ENCODE measurements around the gene GSK3B. TPM values are rescaled to one million over a fixed set of nuclear protein-coding genes. Genes with fewer than 3 reads are reported as not detected.

GSK3B gene
- total and polyA plus RNA-seq, 2 experiments from 2014 or later, result 29.0 to 45.3 TPM

GRCh38 chr3:119792270-119792669, 302.0 kb downstream of the GSK3B start:
- TF ChIP-seq, protein P1, sequence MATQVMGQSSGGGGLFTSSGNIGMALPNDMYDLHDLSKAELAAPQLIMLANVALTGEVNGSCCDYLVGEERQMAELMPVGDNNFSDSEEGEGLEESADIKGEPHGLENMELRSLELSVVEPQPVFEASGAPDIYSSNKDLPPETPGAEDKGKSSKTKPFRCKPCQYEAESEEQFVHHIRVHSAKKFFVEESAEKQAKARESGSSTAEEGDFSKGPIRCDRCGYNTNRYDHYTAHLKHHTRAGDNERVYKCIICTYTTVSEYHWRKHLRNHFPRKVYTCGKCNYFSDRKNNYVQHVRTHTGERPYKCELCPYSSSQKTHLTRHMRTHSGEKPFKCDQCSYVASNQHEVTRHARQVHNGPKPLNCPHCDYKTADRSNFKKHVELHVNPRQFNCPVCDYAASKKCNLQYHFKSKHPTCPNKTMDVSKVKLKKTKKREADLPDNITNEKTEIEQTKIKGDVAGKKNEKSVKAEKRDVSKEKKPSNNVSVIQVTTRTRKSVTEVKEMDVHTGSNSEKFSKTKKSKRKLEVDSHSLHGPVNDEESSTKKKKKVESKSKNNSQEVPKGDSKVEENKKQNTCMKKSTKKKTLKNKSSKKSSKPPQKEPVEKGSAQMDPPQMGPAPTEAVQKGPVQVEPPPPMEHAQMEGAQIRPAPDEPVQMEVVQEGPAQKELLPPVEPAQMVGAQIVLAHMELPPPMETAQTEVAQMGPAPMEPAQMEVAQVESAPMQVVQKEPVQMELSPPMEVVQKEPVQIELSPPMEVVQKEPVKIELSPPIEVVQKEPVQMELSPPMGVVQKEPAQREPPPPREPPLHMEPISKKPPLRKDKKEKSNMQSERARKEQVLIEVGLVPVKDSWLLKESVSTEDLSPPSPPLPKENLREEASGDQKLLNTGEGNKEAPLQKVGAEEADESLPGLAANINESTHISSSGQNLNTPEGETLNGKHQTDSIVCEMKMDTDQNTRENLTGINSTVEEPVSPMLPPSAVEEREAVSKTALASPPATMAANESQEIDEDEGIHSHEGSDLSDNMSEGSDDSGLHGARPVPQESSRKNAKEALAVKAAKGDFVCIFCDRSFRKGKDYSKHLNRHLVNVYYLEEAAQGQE (IDR thresholded peaks at IDR 0.05; ENCODE audit: unreplicated experiment), result no peak
- TF ChIP-seq, protein P2, sequence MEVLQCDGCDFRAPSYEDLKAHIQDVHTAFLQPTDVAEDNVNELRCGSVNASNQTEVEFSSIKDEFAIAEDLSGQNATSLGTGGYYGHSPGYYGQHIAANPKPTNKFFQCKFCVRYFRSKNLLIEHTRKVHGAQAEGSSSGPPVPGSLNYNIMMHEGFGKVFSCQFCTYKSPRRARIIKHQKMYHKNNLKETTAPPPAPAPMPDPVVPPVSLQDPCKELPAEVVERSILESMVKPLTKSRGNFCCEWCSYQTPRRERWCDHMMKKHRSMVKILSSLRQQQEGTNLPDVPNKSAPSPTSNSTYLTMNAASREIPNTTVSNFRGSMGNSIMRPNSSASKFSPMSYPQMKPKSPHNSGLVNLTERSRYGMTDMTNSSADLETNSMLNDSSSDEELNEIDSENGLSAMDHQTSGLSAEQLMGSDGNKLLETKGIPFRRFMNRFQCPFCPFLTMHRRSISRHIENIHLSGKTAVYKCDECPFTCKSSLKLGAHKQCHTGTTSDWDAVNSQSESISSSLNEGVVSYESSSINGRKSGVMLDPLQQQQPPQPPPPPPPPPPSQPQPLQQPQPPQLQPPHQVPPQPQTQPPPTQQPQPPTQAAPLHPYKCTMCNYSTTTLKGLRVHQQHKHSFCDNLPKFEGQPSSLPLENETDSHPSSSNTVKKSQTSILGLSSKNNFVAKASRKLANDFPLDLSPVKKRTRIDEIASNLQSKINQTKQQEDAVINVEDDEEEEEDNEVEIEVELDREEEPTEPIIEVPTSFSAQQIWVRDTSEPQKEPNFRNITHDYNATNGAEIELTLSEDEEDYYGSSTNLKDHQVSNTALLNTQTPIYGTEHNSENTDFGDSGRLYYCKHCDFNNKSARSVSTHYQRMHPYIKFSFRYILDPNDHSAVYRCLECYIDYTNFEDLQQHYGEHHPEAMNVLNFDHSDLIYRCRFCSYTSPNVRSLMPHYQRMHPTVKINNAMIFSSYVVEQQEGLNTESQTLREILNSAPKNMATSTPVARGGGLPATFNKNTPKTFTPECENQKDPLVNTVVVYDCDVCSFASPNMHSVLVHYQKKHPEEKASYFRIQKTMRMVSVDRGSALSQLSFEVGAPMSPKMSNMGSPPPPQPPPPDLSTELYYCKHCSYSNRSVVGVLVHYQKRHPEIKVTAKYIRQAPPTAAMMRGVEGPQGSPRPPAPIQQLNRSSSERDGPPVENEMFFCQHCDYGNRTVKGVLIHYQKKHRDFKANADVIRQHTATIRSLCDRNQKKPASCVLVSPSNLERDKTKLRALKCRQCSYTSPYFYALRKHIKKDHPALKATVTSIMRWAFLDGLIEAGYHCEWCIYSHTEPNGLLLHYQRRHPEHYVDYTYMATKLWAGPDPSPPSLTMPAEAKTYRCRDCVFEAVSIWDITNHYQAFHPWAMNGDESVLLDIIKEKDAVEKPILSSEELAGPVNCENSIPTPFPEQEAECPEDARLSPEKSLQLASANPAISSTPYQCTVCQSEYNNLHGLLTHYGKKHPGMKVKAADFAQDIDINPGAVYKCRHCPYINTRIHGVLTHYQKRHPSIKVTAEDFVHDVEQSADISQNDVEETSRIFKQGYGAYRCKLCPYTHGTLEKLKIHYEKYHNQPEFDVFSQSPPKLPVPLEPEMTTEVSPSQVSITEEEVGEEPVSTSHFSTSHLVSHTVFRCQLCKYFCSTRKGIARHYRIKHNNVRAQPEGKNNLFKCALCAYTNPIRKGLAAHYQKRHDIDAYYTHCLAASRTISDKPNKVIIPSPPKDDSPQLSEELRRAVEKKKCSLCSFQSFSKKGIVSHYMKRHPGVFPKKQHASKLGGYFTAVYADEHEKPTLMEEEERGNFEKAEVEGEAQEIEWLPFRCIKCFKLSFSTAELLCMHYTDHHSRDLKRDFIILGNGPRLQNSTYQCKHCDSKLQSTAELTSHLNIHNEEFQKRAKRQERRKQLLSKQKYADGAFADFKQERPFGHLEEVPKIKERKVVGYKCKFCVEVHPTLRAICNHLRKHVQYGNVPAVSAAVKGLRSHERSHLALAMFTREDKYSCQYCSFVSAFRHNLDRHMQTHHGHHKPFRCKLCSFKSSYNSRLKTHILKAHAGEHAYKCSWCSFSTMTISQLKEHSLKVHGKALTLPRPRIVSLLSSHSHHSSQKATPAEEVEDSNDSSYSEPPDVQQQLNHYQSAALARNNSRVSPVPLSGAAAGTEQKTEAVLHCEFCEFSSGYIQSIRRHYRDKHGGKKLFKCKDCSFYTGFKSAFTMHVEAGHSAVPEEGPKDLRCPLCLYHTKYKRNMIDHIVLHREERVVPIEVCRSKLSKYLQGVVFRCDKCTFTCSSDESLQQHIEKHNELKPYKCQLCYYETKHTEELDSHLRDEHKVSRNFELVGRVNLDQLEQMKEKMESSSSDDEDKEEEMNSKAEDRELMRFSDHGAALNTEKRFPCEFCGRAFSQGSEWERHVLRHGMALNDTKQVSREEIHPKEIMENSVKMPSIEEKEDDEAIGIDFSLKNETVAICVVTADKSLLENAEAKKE (CRISPR knock-in tag; IDR thresholded peaks at IDR 0.05), result no peak
- TF ChIP-seq POLR2AphosphoS5 (IDR thresholded peaks at IDR 0.05; ENCODE audit: low read depth) (no peak), STAT1 (IDR thresholded peaks at IDR 0.05; ENCODE audit: unreplicated experiment) (no peak), JUNB (IDR thresholded peaks at IDR 0.05; ENCODE audit: unreplicated experiment) (no peak), NANOG (IDR thresholded peaks at IDR 0.05; ENCODE audit: borderline replicate concordance) (no peak), CTCF (conservative IDR thresholded peaks at IDR 0.05; ENCODE audit: low read depth in 2 of 2) (no peak), ZNF331 (CRISPR knock-in tag; IDR thresholded peaks at IDR 0.05; ENCODE audit: low read depth) (no peak), ZNF114 (CRISPR knock-in tag; IDR thresholded peaks at IDR 0.05) (no peak), CREB1 (CRISPR knock-in tag; IDR thresholded peaks at IDR 0.05; ENCODE audit: low read depth) (no peak), EZH2 (IDR thresholded peaks at IDR 0.05; ENCODE audit: low read depth, unreplicated experiment) (no peak), EZH2phosphoT487 (IDR thresholded peaks at IDR 0.05; ENCODE audit: unreplicated experiment) (no peak)
- TF ChIP-seq, protein P3, sequence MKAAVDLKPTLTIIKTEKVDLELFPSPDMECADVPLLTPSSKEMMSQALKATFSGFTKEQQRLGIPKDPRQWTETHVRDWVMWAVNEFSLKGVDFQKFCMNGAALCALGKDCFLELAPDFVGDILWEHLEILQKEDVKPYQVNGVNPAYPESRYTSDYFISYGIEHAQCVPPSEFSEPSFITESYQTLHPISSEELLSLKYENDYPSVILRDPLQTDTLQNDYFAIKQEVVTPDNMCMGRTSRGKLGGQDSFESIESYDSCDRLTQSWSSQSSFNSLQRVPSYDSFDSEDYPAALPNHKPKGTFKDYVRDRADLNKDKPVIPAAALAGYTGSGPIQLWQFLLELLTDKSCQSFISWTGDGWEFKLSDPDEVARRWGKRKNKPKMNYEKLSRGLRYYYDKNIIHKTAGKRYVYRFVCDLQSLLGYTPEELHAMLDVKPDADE (IDR thresholded peaks at IDR 0.05), result no peak
- Histone ChIP-seq H2AFZ (no peak overlapping the region), H3K36me3 (ENCODE audit: insufficient read depth) (no peaks in the 10 kb centered on the region), H3F3A (replicated peaks; ENCODE audit: low read depth) (no peaks in the 10 kb centered on the region), H3K9me2 (ENCODE audit: insufficient read depth) (0 out of 2 replicates have a peak, but pooled peaks cover 7% of the 10 kb centered on the region), H3K27ac (ENCODE audit: low read depth) (no peak overlapping the region), H4K20me1 (replicated peaks; ENCODE audit: insufficient read depth) (no peaks in the 10 kb centered on the region), H3K27me3 (ENCODE audit: insufficient read depth) (no peaks in the 10 kb centered on the region), H3K4me3 (no peak overlapping the region), H3K79me2 (replicated peaks; ENCODE audit: insufficient read depth) (no peaks in the 10 kb centered on the region), H3K4me2 (no peak overlapping the region), H3K4me1 (ENCODE audit: insufficient read depth) (peaks cover 9% of the 10 kb centered on the region; the same call in 1 of the 2 replicates)
- Mint-ChIP-seq H3K4me1 (peaks cover 11% of the 10 kb centered on the region), H3K27me3 (ENCODE audit: insufficient read depth, low read depth, poor library complexity) (peaks cover 5% of the 10 kb centered on the region), H3K4me3 (no peak overlapping the region), H3K27ac (no peak overlapping the region), H3K9me3 (no peaks in the 10 kb centered on the region), H3K36me3 (ENCODE audit: low read depth) (no peaks in the 10 kb centered on the region)
- DNase-seq (ENCODE audit: low spot score), result no peak
- ATAC-seq, result no peak

Measured in GM23338 (cell line).